Gastrocnemius medialis (tissue), 4 donors: ENCODE data around the gene MRGPRD. TPM values are rescaled to one million over a fixed set of nuclear protein-coding genes. Genes with fewer than 3 reads are reported as not detected.
"Not testable (repeated sequence)": the region's sequence is repeated elsewhere in the genome, so short reads cannot be mapped to it uniquely, and the experiment has no call there.

Source experiments
- ATAC-seq, 2 donors: fragments of 150-250 bp; one replicate each; pipeline ENCODE4 v1.9.1; 2016
- DNase-seq, 2 donors: peaks; one replicate each; pipeline ENCODE4 v3.0.0-alpha.2; 2019
- H3K27ac ChIP-seq, 4 donors: fragments of 200-600 bp; sonication (generic); 1 replicate in 1 of 4; 2 replicates in 3 of 4; pipeline ENCODE4 v1.5.1; 2016 to 2018; ENCODE audit warnings: mild to moderate bottlenecking in 2 of 4, moderate library complexity in 1 of 4
- H3K27me3 ChIP-seq, 3 donors: fragments of 200-600 bp; sonication (generic) in 2 of 3; 1 replicate in 1 of 3; 2 replicates in 2 of 3; pipeline versions ENCODE4 v1.5.1 to v1.6.0; 2016 to 2019; ENCODE audit warnings: mild to moderate bottlenecking in 1 of 3, moderate library complexity in 1 of 3
- H3K36me3 ChIP-seq, 2 donors: fragments of 200-600 bp; sonication (generic) in 1 of 2; one replicate each; pipeline ENCODE4 v1.5.1; 2017 to 2018
- H3K4me1 ChIP-seq, 2 donors: fragments of 200-600 bp; sonication (generic) in 1 of 2; one replicate each; pipeline ENCODE4 v1.5.1; 2016 to 2017; ENCODE audit warnings: mild to moderate bottlenecking in 2 of 2
- H3K4me3 ChIP-seq, 4 donors: fragments of 200-600 bp; sonication (generic) in 3 of 4; 1 replicate in 1 of 4; 2 replicates in 3 of 4; pipeline ENCODE4 v1.5.1; 2016 to 2019; ENCODE audit warnings: mild to moderate bottlenecking in 2 of 4
- H3K9me3 ChIP-seq, 3 donors: fragments of 200-600 bp; sonication (generic) in 2 of 3; 1 replicate in 1 of 3; 2 replicates in 2 of 3; pipeline ENCODE4 v1.5.1; 2016 to 2019
- POLR2A ChIP-seq, 2 donors: fragments of 450-650 bp; IDR thresholded peaks; one replicate each; pipeline ENCODE4 v1.6.1; 2017; ENCODE audit warnings: antibody characterized with exemption in 2 of 2, mild to moderate bottlenecking in 2 of 2, moderate library complexity in 2 of 2
- in situ Hi-C, 4 donors: fragments of 200-750 bp; cut with MboI; loops; one replicate each; pipeline versions ENCODE4 v1.15.0 to v1.8.0; 2017; ENCODE audit warnings: low sequenced_read_pairs in 4 of 4
- intact Hi-C: fragments of 100-400 bp; cut with DNase I; formaldehyde crosslinking; loops from one replicate; pipeline ENCODE4 v1.15.1; 2023; ENCODE audit warnings: low total_unique reads
- total RNA-seq, 4 donors: library from RNA; depleted of rRNA; stranded (reverse); fragments of >200 nt; gene quantifications; one replicate each; pipeline versions ENCODE4 v1.1.0 to v1.2.3, GENCODE V29; 2016
- TF ChIP-seq, protein P1 (sequence below), 5 experiments: fragments of 450-650 bp in 3 of 5; fragments of 200-600 bp in 2 of 5; sonication (generic) in 2 of 5; IDR thresholded peaks in 4 of 5; conservative IDR thresholded peaks in 1 of 5; 1 replicate in 4 of 5; 2 replicates in 1 of 5; pipeline ENCODE4 v1.5.1; 2016 to 2019; ENCODE audit warnings: antibody characterized with exemption in 5 of 5, mild to moderate bottlenecking in 3 of 5, moderate library complexity in 3 of 5

Gene MRGPRD
- total RNA-seq, 4 donors from 2014 or later, result not detected

DNA sequence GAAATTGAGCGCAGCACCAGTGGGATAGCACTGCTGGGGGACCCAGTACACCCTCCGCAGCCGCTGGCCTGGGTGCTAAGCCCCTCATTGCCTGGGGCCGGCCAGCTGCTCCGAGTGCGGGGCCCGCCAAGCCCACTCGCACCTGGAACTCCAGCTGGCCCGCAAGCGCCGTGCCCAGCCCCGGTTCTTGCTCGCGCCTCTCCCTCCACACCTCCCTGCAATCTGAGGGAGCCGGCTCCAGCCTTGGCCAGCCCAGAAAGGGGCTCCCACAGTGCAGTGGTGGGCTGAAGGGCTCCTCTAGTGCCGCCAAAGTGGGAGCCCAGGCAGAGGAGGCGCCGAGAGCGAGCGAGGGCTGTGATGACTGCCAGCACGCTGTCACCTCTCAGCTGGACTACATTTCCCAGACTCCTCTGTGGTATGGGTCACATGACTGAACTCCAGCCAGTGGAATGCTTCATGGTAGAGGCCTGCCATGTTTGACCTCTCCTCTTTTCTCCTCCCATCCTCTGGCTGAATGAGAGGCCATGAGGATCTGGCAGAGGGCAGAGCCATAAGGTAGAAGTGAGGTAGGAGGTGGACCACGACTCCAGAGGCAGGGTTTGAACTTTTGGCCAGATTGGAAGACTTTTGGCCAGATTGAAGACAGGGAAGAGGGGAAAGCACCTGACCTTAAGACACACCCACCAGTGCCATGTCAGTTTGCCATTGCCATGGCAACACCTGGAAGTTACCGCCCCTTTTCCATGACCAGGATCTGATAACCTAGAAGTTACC, 6.2 kb downstream of the MRGPRD start:
- intact Hi-C loops (no loop called here), in situ Hi-C loops (no loop called here)
- Histone ChIP-seq H3K9me3 (no peaks in the 10 kb centered on the region), H3K27me3 (no peaks in the 10 kb centered on the region), H3K36me3 (no peaks in the 10 kb centered on the region), H3K4me1 (peaks cover 0 to 14% of the 10 kb centered on the region in 2 donors), H3K4me3 (no peak overlapping the region), H3K27ac (no peak overlapping the region)
- TF ChIP-seq, protein P1, sequence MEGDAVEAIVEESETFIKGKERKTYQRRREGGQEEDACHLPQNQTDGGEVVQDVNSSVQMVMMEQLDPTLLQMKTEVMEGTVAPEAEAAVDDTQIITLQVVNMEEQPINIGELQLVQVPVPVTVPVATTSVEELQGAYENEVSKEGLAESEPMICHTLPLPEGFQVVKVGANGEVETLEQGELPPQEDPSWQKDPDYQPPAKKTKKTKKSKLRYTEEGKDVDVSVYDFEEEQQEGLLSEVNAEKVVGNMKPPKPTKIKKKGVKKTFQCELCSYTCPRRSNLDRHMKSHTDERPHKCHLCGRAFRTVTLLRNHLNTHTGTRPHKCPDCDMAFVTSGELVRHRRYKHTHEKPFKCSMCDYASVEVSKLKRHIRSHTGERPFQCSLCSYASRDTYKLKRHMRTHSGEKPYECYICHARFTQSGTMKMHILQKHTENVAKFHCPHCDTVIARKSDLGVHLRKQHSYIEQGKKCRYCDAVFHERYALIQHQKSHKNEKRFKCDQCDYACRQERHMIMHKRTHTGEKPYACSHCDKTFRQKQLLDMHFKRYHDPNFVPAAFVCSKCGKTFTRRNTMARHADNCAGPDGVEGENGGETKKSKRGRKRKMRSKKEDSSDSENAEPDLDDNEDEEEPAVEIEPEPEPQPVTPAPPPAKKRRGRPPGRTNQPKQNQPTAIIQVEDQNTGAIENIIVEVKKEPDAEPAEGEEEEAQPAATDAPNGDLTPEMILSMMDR (IDR thresholded peaks at IDR 0.05 in 4 of 5, conservative IDR thresholded peaks at IDR 0.05 in 1 of 5), result no peak
- DNase-seq, result no peak
- ATAC-seq, result no peak

DNA sequence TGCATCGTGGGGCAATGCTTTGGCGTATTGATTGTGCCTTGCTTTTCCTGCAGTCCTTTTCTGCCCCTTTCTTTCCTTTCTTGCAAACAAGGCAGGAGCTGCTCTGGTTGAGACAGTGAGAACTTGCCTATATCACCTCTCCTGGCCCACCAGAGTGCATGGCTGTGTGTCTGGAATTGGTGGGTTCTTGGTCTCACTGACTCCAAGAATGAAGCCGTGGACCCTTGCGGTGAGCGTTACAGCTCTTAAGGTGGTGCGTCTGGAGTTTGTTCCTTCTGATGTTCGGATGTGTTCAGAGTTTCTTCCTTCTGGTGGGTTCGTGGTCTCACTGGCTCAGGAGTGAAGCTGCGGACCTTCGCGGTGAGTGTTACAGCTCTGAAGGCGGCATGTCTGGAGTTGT, 7.1 kb downstream of the MRGPRD start:
- intact Hi-C loops, H3K4me3 ChIP-seq, H3K9me3 ChIP-seq: not testable (repeated sequence)

DNA sequence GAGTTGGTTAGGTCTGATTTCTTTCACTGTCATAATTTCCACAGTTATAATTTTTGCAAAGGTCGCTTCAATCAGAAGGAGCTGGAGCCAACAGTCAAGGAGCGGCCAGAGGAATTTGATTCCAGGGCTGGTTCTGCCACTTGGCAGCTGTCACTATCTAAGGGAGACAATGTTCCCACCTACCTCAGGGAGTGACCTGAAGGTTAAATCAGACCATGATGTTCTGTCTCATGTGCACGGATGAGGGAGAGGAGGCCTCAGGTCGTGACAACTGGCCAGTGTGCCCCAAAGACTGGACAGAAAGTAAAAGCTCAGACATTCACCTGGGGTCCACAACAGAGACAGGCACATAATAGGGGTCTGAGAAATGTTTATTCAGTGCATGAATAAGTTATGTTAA, 7.6 kb downstream of the MRGPRD start:
- Histone ChIP-seq H3K27me3 (no peaks in the 10 kb centered on the region), H3K36me3 (no peaks in the 10 kb centered on the region), H3K9me3 (no peaks in the 10 kb centered on the region), H3K4me3 (no peak overlapping the region), H3K4me1 (peaks cover 0 to 5% of the 10 kb centered on the region in 2 donors), H3K27ac (no peak overlapping the region)
- TF ChIP-seq POLR2A (IDR thresholded peaks at IDR 0.05), result no peak
- TF ChIP-seq, protein P1 (IDR thresholded peaks at IDR 0.05 in 4 of 5, conservative IDR thresholded peaks at IDR 0.05 in 1 of 5), result no peak
- DNase-seq, result no peak
- in situ Hi-C loops, result no loop called here
- intact Hi-C loops, result no loop called here
- ATAC-seq, result no peak

More for the DNA sequence above, 7.1 kb downstream of the MRGPRD start:
- H3K27me3 ChIP-seq, in situ Hi-C loops, H3K27ac ChIP-seq, ATAC-seq, H3K36me3 ChIP-seq, DNase-seq, H3K4me1 ChIP-seq: not testable (repeated sequence)

DNA sequence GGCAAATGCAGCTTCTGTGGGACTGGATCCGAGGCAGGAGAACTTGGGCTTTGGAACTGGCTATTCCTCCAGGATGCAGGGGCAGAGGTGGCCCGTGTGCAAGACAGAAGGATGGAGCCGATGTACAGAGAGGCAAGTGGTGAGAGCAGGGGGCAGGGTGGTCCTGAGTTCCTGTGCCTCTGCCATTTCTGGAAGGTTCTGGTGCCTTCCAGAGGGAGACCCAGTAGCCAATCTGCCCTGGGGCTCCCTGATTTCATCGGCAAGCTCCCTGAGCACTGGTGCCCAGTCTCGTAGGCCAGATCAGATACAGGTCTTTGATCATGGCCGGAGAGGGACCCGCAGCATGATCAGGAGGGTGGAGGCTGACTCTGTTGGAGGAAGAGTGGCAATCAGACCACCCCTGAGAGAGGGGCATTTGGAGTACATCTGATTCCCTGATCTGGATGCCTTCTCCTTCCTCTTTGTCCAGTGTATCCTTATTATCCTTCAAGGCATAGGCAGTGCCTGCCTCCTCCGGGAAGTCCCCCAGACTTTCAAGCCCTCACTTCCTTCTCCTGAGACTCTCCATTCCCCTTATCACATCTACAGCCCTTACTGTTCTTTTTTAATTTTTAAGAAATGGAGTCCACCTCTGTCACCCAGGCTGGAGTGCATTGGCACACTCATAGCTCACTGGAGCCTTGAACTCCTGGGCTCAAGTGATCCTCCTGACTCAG, 9.7 kb downstream of the MRGPRD start:
- no peak overlapping the region for H3K4me3 ChIP-seq
- TF ChIP-seq POLR2A (IDR thresholded peaks at IDR 0.05), result no peak
- TF ChIP-seq, protein P1 (IDR thresholded peaks at IDR 0.05 in 4 of 5, conservative IDR thresholded peaks at IDR 0.05 in 1 of 5), result no peak
- in situ Hi-C loops (no loop called here), intact Hi-C loops (no loop called here)
- no peaks in the 10 kb centered on the region for H3K36me3 ChIP-seq
- no peak for DNase-seq
- H3K27ac ChIP-seq, result no peak overlapping the region
- H3K4me1 ChIP-seq, result no peaks in the 10 kb centered on the region
- ATAC-seq, result no peak
- H3K9me3 ChIP-seq, result no peaks in the 10 kb centered on the region
- H3K27me3 ChIP-seq, result peaks cover 0 to 9% (median 0%) of the 10 kb centered on the region in 3 donors

DNA sequence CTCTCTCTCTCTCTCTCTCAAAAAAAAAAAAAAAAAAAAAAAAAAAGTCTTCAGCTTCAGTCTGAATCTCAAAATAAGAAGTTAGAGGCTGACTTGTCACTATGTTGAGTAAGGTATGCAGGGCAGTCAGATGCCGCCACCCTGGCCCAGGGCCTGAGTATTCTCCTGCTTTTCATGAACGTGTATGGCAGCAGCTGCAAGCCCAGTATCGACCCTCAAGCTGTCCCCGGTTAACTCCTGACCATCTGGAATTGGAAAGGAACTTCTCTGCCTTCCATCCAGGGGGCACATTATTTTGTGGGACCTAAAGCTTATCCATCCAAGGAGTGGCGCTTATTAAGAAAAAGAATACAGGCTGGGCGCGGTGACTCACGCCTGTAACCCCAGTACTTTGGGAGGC, 11.4 kb downstream of the MRGPRD start:
- H3K27me3 ChIP-seq, result peaks cover 0 to 13% (median 0%) of the 10 kb centered on the region in 3 donors
- H3K27ac ChIP-seq, result no peak overlapping the region
- DNase-seq (no peak), ATAC-seq (no peak)
- H3K9me3 ChIP-seq, result no peaks in the 10 kb centered on the region
- in situ Hi-C loops, result no loop called here
- intact Hi-C loops, result no loop called here
- no peak overlapping the region for H3K4me3 ChIP-seq
- TF ChIP-seq POLR2A (IDR thresholded peaks at IDR 0.05), result no peak
- TF ChIP-seq, protein P1 (IDR thresholded peaks at IDR 0.05 in 4 of 5, conservative IDR thresholded peaks at IDR 0.05 in 1 of 5), result no peak
- H3K36me3 ChIP-seq, result no peaks in the 10 kb centered on the region
- H3K4me1 ChIP-seq, result no peaks in the 10 kb centered on the region
